ENCODE measurements around the gene CDS2. TPM values are rescaled to one million over a fixed set of nuclear protein-coding genes. Genes with fewer than 3 reads are reported as not detected.

Gene CDS2
- 9.7 and 17.8 TPM in 2 replicates for total RNA-seq

GRCh38 chr20:5126512-5127203 is at the start of gene CDS2:
Gene CDS2, plus strand, starts transcription at chr20:5127008. Its CDS starts 85 bp downstream, at chr20:5127093.

GRCh38 chr20:5119435-5120184 is 7.2 kb upstream of the CDS2 start, which contains the start of gene PCNA:
Gene PCNA, minus strand, starts transcription at chr20:5119958. Its CDS starts 160 bp downstream, at chr20:5119798.

Other genes with a start within 250 kb of the CDS2 start
- 5.4 and 7.8 TPM in 2 replicates for gene SLC23A2, start 125.5 kb upstream of the CDS2 start, total RNA-seq
- 106 and 126 TPM in 2 replicates for gene TMEM230, start 13.9 kb upstream of the CDS2 start, total RNA-seq
- 52.7 and 85.4 TPM in 2 replicates for gene PCNA, start 7.0 kb upstream of the CDS2 start, total RNA-seq
- not detected in 2 replicates for gene PROKR2, start 189.9 kb downstream of the CDS2 start, total RNA-seq